ENCODE data around the gene ENTPD1.
"Not testable (repeated sequence)": the region's sequence is repeated elsewhere in the genome, so short reads cannot be mapped to it uniquely, and the experiment has no call there.

Gene ENTPD1

DNA sequence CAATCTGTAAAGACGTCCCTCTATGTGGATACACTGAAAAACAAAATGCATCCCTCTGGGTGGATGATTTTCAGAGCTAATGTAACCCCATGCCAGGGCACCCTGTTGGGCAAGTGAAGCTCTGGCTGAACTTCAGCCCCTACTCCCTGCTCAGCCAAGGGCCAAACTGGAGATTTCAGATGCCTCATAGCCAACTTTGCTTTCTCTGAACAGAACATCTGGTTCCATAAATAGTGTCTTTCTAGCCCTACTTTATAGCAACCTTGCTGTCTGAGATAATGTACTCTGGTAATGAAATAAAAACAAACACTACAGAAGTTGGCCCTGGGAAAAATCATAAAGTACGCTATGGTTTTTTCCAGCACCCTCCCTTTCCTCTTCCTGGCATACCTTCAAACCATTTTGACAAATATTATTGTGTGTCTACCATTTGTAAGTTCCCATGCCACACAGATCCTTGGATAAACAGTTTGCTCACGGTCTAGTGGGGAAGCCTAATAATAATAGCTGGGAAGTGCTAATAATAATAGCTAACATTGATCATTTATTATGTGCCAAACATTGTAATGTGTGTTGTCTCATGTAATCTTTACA is 3.4 kb downstream of the ENTPD1 start:
- no peaks in the 10 kb centered on the region for H4K20me1 ChIP-seq (ENCODE audit: insufficient read depth, low read length)
- peak overlapping the region; percentile 79 for H3K4me2 ChIP-seq (ENCODE audit: low read length)
- peak overlapping the region; percentile 100 for H3K27ac ChIP-seq (ENCODE audit: low read length)
- H3K9ac ChIP-seq (ENCODE audit: low read length) = peak overlapping the region; percentile 95
- peaks cover 69% of the 10 kb centered on the region for H3K4me1 ChIP-seq (ENCODE audit: low read length)
- H3K9me3 ChIP-seq (ENCODE audit: insufficient read depth, low read length) = peaks cover 6% of the 10 kb centered on the region; the same call in 1 of the 2 replicates
- peak overlapping the region; percentile 65; the same call in 1 of the 2 replicates for H3K4me3 ChIP-seq (ENCODE audit: low read length)
- peaks cover 70% of the 10 kb centered on the region for H3K79me2 ChIP-seq (ENCODE audit: low read length)
- peaks cover 21% of the 10 kb centered on the region for H3K36me3 ChIP-seq (replicated peaks; ENCODE audit: low read depth, low read length)
- H3K27me3 ChIP-seq (ENCODE audit: low read depth, low read length) = no peaks in the 10 kb centered on the region
- TF ChIP-seq, protein P1, sequence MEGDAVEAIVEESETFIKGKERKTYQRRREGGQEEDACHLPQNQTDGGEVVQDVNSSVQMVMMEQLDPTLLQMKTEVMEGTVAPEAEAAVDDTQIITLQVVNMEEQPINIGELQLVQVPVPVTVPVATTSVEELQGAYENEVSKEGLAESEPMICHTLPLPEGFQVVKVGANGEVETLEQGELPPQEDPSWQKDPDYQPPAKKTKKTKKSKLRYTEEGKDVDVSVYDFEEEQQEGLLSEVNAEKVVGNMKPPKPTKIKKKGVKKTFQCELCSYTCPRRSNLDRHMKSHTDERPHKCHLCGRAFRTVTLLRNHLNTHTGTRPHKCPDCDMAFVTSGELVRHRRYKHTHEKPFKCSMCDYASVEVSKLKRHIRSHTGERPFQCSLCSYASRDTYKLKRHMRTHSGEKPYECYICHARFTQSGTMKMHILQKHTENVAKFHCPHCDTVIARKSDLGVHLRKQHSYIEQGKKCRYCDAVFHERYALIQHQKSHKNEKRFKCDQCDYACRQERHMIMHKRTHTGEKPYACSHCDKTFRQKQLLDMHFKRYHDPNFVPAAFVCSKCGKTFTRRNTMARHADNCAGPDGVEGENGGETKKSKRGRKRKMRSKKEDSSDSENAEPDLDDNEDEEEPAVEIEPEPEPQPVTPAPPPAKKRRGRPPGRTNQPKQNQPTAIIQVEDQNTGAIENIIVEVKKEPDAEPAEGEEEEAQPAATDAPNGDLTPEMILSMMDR (IDR thresholded peaks at IDR 0.05; ENCODE audit: low read depth, low read length) = no peak
- TF ChIP-seq EZH2phosphoT487 (IDR thresholded peaks at IDR 0.05; ENCODE audit: low read depth) = no peak
- no peak overlapping the region for H2AFZ ChIP-seq (ENCODE audit: low read depth, low read length)

DNA sequence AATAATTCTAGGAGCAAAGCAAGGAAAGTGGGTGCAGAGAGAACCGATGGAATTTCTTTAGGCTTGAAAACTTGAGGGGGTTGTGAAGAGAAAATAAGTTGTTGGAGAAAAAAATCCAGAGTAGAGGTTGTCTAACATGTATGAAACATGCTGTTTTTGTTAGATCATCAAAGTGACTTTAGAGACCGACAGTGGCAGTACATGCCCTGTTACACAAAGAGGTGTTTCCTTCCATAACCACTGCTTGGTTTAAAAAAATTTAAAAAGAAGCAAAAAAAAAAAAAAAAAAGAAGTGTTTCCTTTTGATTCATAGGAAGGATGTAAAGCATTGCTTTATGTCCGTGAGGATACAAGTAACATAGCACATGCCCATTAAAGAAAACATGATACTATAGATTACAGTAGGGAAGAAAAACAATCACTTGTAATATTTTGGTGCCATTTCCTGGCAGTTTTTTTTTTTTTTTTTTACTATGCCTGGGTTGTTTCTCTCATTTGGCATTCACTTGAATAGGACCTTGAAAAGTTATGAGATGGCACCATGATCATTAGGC is 6.1 kb downstream of the ENTPD1 start:
- Histone ChIP-seq H3K4me2 (ENCODE audit: low read length) (peak overlapping the region; percentile 50), H4K20me1 (ENCODE audit: insufficient read depth, low read length) (no peaks in the 10 kb centered on the region), H3K4me3 (ENCODE audit: low read length) (no peak overlapping the region), H3K4me1 (ENCODE audit: low read length) (peaks cover 54% of the 10 kb centered on the region), H3K27me3 (ENCODE audit: low read depth, low read length) (no peaks in the 10 kb centered on the region), H3K36me3 (replicated peaks; ENCODE audit: low read depth, low read length) (peaks cover 41% of the 10 kb centered on the region), H3K9ac (ENCODE audit: low read length) (peak overlapping the region; percentile 39), H3K9me3 (ENCODE audit: insufficient read depth, low read length) (peaks cover 14% of the 10 kb centered on the region; the same call in 1 of the 2 replicates), H2AFZ (ENCODE audit: low read depth, low read length) (no peak overlapping the region), H3K27ac (ENCODE audit: low read length) (peak overlapping the region; percentile 58), H3K79me2 (ENCODE audit: low read length) (peaks cover 74% of the 10 kb centered on the region)
- no peak for TF ChIP-seq EZH2phosphoT487 (IDR thresholded peaks at IDR 0.05; ENCODE audit: low read depth)
- TF ChIP-seq, protein P1 (IDR thresholded peaks at IDR 0.05; ENCODE audit: low read depth, low read length) = no peak

DNA sequence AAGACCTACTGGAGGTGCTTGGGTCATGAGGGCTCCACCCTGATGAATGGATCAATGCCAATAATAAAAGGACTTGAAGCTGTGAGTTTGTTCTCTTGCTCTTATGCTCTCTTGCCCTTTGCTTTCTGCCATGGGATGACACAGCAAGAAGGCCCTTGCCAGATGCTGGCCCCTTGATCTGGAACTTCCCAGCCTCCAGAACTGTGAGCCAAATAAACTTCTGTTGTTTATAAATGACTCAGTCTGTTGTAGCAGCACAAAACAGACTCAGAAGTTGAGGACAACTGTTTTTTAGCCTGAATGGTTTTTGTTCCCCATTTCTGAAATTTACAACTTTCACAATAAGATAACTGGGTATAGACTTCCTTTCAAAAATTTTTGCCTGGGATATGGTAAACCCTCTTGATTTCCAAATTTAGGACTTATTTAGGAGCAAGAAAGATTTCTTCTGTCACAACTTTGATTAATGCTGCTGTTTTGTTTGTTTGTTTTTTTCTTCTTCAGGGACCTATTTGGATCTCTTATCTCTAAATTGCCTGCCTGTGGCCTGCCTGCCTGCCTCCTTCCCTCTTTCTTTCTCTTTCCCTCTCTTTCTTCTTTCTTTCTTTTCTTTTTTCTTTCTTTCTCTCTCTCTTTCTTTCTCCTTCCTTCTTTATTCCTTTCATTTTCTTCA is 12.1 kb downstream of the ENTPD1 start:
- H3K9me3 ChIP-seq (ENCODE audit: insufficient read depth, low read length) = peaks cover 14% of the 10 kb centered on the region; the same call in 1 of the 2 replicates
- no peak overlapping the region for H2AFZ ChIP-seq (ENCODE audit: low read depth, low read length)
- H3K27me3 ChIP-seq (ENCODE audit: low read depth, low read length) = no peaks in the 10 kb centered on the region
- peak overlapping the region; percentile 45; the same call in 1 of the 2 replicates for H3K9ac ChIP-seq (ENCODE audit: low read length)
- H3K79me2 ChIP-seq (ENCODE audit: low read length) = peaks cover 43% of the 10 kb centered on the region
- TF ChIP-seq, protein P1 (IDR thresholded peaks at IDR 0.05; ENCODE audit: low read depth, low read length) = no peak
- peaks cover 36% of the 10 kb centered on the region for H3K4me1 ChIP-seq (ENCODE audit: low read length)
- H3K4me2 ChIP-seq (ENCODE audit: low read length) = peak overlapping the region; percentile 58
- H3K36me3 ChIP-seq (replicated peaks; ENCODE audit: low read depth, low read length) = peaks cover 64% of the 10 kb centered on the region
- H3K4me3 ChIP-seq (ENCODE audit: low read length) = peak overlapping the region; percentile 32; the same call in 1 of the 2 replicates
- peak overlapping the region; percentile 91 for H3K27ac ChIP-seq (ENCODE audit: low read length)
- no peaks in the 10 kb centered on the region for H4K20me1 ChIP-seq (ENCODE audit: insufficient read depth, low read length)

DNA sequence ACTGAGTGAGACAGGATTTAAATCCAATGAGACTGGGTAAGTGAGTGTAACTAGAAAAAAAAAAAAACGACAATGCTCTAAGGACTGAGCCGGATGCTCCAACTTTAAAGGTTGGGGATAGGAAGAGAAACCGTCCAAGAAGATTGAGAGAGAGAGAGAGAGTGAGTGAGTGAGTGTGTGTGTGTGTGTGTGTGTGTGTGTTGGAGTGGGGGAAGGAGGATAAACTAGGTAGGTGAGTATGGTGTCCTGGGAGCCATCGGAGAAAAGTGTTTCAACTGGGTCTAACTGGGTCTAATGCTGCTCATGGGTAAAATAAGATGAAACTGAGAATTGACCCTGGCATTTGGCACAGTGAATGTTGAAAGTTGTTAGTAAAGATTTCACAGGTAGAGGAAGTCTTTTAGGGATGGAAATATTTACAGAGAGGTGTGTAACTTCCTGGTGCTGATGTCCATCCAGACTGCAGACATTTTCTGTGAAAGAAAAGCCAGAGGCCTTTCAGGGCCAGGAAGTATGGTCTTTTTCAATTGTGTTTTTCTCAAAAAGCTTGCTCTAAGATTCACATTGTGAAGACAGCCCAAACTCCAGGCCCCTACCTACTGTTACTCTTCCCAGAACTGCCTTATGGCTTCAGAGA is 14.2 kb downstream of the ENTPD1 start:
- Histone ChIP-seq H3K4me3 (ENCODE audit: low read length) (no peak overlapping the region), H3K79me2 (ENCODE audit: low read length) (peaks cover 30% of the 10 kb centered on the region), H3K27me3 (ENCODE audit: low read depth, low read length) (no peaks in the 10 kb centered on the region), H3K4me1 (ENCODE audit: low read length) (peaks cover 36% of the 10 kb centered on the region), H3K9ac (ENCODE audit: low read length) (no peak overlapping the region), H3K9me3 (ENCODE audit: insufficient read depth, low read length) (peaks cover 5% of the 10 kb centered on the region; the same call in 1 of the 2 replicates), H4K20me1 (ENCODE audit: insufficient read depth, low read length) (no peaks in the 10 kb centered on the region), H3K36me3 (replicated peaks; ENCODE audit: low read depth, low read length) (peaks cover 51% of the 10 kb centered on the region), H2AFZ (ENCODE audit: low read depth, low read length) (no peak overlapping the region), H3K4me2 (ENCODE audit: low read length) (no peak overlapping the region), H3K27ac (ENCODE audit: low read length) (peak overlapping the region; percentile 30)
- TF ChIP-seq EZH2phosphoT487 (IDR thresholded peaks at IDR 0.05; ENCODE audit: low read depth) = no peak
- TF ChIP-seq, protein P1 (IDR thresholded peaks at IDR 0.05; ENCODE audit: low read depth, low read length) = no peak

DNA sequence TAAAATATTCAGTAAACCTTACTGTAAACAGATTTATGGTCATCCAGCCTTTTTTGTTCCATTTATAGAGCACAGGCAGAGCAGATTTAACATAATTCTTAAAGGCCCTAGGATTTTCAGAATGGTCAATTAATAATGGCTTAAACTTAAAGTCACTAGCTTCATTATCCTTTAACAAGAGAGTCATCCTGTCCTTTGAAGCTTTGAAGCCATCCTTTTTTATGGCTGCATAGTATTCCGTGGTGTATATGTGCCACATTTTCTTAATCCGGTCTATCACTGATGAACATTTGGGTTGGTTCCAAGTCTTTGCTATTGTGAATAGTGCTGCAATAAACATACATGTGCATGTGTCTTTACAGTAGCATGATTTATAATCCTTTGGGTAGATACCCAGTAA is 17.5 kb downstream of the ENTPD1 start:
- H3K4me1 ChIP-seq (ENCODE audit: low read length) = peaks cover 19% of the 10 kb centered on the region
- peaks cover 36% of the 10 kb centered on the region for H3K36me3 ChIP-seq (replicated peaks; ENCODE audit: low read depth, low read length)
- H3K27me3 ChIP-seq (ENCODE audit: low read depth, low read length); H3K4me2 ChIP-seq (ENCODE audit: low read length); H3K9me3 ChIP-seq (ENCODE audit: insufficient read depth, low read length); H3K4me3 ChIP-seq (ENCODE audit: low read length); H2AFZ ChIP-seq (ENCODE audit: low read depth, low read length); H3K27ac ChIP-seq (ENCODE audit: low read length); H4K20me1 ChIP-seq (ENCODE audit: insufficient read depth, low read length); H3K9ac ChIP-seq (ENCODE audit: low read length): not testable (repeated sequence)
- H3K79me2 ChIP-seq (ENCODE audit: low read length) = peaks cover 21% of the 10 kb centered on the region
